Uterus (tissue), 2 donors: ENCODE results near the gene PLXDC2.

Source experiments
- POLR2A ChIP-seq, 2 donors: fragments of 450-650 bp; IDR thresholded peaks; one replicate each; pipeline ENCODE4 v1.6.1; 2016; ENCODE audit warnings: antibody characterized with exemption in 2 of 2, mild to moderate bottlenecking in 1 of 2, moderate library complexity in 1 of 2
- TF ChIP-seq, protein P1 (sequence below), 4 experiments: fragments of 200-600 bp in 2 of 4; fragments of 450-650 bp in 2 of 4; sonication (generic) in 2 of 4; IDR thresholded peaks; one replicate each; pipeline ENCODE4 v1.5.1; 2016 to 2019; ENCODE audit warnings: antibody characterized with exemption in 4 of 4, mild to moderate bottlenecking in 2 of 4, moderate library complexity in 1 of 4

DNA sequence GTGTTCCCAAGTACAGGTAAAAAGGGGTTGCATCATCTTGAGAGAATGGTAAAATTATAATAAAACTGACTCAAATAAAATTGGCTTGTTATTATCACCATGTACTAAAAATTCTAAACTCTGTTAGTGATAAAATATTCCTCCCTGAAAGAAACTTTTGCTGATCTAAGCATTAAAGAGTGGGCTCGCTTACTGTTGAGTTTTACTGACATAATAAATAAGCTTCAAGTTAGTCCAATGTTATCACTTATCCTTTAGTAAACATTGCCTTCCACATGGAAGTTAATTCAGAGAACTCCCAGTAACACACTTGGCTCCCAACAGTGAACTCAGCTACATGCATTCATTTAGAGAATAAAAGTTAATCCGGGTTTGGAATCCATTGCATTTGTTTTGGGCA is 456.4 kb downstream of the PLXDC2 start:
- TF ChIP-seq, protein P1, sequence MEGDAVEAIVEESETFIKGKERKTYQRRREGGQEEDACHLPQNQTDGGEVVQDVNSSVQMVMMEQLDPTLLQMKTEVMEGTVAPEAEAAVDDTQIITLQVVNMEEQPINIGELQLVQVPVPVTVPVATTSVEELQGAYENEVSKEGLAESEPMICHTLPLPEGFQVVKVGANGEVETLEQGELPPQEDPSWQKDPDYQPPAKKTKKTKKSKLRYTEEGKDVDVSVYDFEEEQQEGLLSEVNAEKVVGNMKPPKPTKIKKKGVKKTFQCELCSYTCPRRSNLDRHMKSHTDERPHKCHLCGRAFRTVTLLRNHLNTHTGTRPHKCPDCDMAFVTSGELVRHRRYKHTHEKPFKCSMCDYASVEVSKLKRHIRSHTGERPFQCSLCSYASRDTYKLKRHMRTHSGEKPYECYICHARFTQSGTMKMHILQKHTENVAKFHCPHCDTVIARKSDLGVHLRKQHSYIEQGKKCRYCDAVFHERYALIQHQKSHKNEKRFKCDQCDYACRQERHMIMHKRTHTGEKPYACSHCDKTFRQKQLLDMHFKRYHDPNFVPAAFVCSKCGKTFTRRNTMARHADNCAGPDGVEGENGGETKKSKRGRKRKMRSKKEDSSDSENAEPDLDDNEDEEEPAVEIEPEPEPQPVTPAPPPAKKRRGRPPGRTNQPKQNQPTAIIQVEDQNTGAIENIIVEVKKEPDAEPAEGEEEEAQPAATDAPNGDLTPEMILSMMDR (IDR thresholded peaks at IDR 0.05), result no peak
- TF ChIP-seq POLR2A (IDR thresholded peaks at IDR 0.05), result no peak
